Measurements from ENCODE around the gene AP5Z1.

- TF ChIP-seq CTCF (IDR thresholded peaks at IDR 0.05) (no peak), POLR2A (IDR thresholded peaks at IDR 0.05) (no peak), POLR2AphosphoS5 (IDR thresholded peaks at IDR 0.05) (no peak), EP300 (IDR thresholded peaks at IDR 0.05) (no peak)
These were observed 48.9 kb upstream of the AP5Z1 start for GRCh38 chr7:4726566-4726965.

Data from suprapubic skin (tissue), 4 donors.